HL-60/S4 treated with phorbol 12-myristate 13-acetate at 8.2 ng/mL for 4 days and 3 days (cell line): ENCODE results near the gene UBE3B.

Experiments used
- in situ Hi-C: fragments of 300-500 bp; cut with MboI; formaldehyde crosslinking; loops from 2 replicates; pipeline ENCODE4 v1.15.0; 2022; ENCODE audit warnings: low sequenced_read_pairs

The UBE3B gene

GRCh38 chr12:109549613-109550270, 72.3 kb downstream of the UBE3B start:
- in situ Hi-C loops = no loop called here

- in situ Hi-C loops = no loop called here
These were observed 72.8 kb downstream of the UBE3B start for GRCh38 chr12:109550281-109550680.

GRCh38 chr12:109551108-109551507, 73.7 kb downstream of the UBE3B start:
- in situ Hi-C loops = no loop called here

GRCh38 chr12:109552971-109553370, 75.5 kb downstream of the UBE3B start:
- in situ Hi-C loops = no loop called here

GRCh38 chr12:109553483-109553882, 76.0 kb downstream of the UBE3B start:
- in situ Hi-C loops = no loop called here

GRCh38 chr12:109553906-109554500, 76.6 kb downstream of the UBE3B start:
- in situ Hi-C loops = no loop called here

- in situ Hi-C loops = no loop called here
These were observed 77.3 kb downstream of the UBE3B start for GRCh38 chr12:109554761-109555160.

- in situ Hi-C loops = no loop called here
These were observed 78.2 kb downstream of the UBE3B start for GRCh38 chr12:109555431-109556315.

- in situ Hi-C loops = no loop called here
These were observed 79.8 kb downstream of the UBE3B start for GRCh38 chr12:109557200-109557599.

GRCh38 chr12:109557805-109558204, 80.4 kb downstream of the UBE3B start:
- in situ Hi-C loops = no loop called here

- in situ Hi-C loops = no loop called here
These were observed 81.2 kb downstream of the UBE3B start for GRCh38 chr12:109558374-109559199.

GRCh38 chr12:109559200-109559505, 81.7 kb downstream of the UBE3B start:
- in situ Hi-C loops = no loop called here

- in situ Hi-C loops = no loop called here
These were observed 82.2 kb downstream of the UBE3B start for GRCh38 chr12:109559601-109560000.

GRCh38 chr12:109560867-109561710, 83.7 kb downstream of the UBE3B start:
- in situ Hi-C loops = no loop called here

- in situ Hi-C loops = no loop called here
These were observed 84.2 kb downstream of the UBE3B start for GRCh38 chr12:109561711-109562030.

- in situ Hi-C loops = no loop called here
These were observed 85.4 kb downstream of the UBE3B start for GRCh38 chr12:109562871-109563270.

- in situ Hi-C loops = no loop called here
These were observed 86.2 kb downstream of the UBE3B start for GRCh38 chr12:109563291-109564284.

- in situ Hi-C loops = no loop called here
These were observed 89.0 kb downstream of the UBE3B start for GRCh38 chr12:109566424-109566823.

GRCh38 chr12:109567296-109567695, 89.9 kb downstream of the UBE3B start:
- in situ Hi-C loops = no loop called here
